ENCODE measurements around the gene CRELD2.
A peak's percentile ranks its signal among the peaks of the same experiment; 100 is the strongest.

CRELD2 gene

GRCh38 chr22:49922926-49923325 lies 4.5 kb downstream of the CRELD2 start:
- Histone ChIP-seq H4K20me1 (ENCODE audit: insufficient read depth, low read length) (no peaks in the 10 kb centered on the region), H3K27ac (ENCODE audit: low read depth, low read length, poor library complexity, severe bottlenecking) (peak overlapping the region; percentile 99), H3K27me3 (ENCODE audit: insufficient read depth, low read length) (no peaks in the 10 kb centered on the region), H3K79me2 (ENCODE audit: insufficient read depth, low read length) (no peaks in the 10 kb centered on the region), H3K4me3 (ENCODE audit: low read depth, low read length, poor library complexity, severe bottlenecking) (peak overlapping the region; percentile 16), H3K9me2 (ENCODE audit: low read depth, low read length) (no peaks in the 10 kb centered on the region), H3K4me2 (ENCODE audit: low read length) (peak overlapping the region; percentile 69), H3K9me3 (ENCODE audit: low read length) (no peaks in the 10 kb centered on the region), H3K9ac (ENCODE audit: low read length) (peak overlapping the region; percentile 46), H3F3A (ENCODE audit: insufficient read depth, low read length) (peaks cover 10% of the 10 kb centered on the region), H3K4me1 (ENCODE audit: insufficient read depth, low read length, severe bottlenecking) (peaks cover 73% of the 10 kb centered on the region), H2AFZ (ENCODE audit: low read length) (no peak overlapping the region), H3K36me3 (ENCODE audit: insufficient read depth, low read length) (peaks cover 27% of the 10 kb centered on the region; the same call in 1 of the 2 replicates)
- TF ChIP-seq EZH2 (IDR thresholded peaks at IDR 0.05; ENCODE audit: borderline replicate concordance, low read length) (no peak), CTCF (IDR thresholded peaks at IDR 0.05; ENCODE audit: low read length) (no peak)

GRCh38 chr22:49923445-49923844 lies 5.0 kb downstream of the CRELD2 start:
- Histone ChIP-seq H4K20me1 (ENCODE audit: insufficient read depth, low read length) (no peaks in the 10 kb centered on the region), H3K4me3 (ENCODE audit: low read depth, low read length, poor library complexity, severe bottlenecking) (peak overlapping the region; percentile 16), H3K27ac (ENCODE audit: low read depth, low read length, poor library complexity, severe bottlenecking) (peak overlapping the region; percentile 99), H3K36me3 (ENCODE audit: insufficient read depth, low read length) (peaks cover 27% of the 10 kb centered on the region; the same call in 1 of the 2 replicates), H3K4me1 (ENCODE audit: insufficient read depth, low read length, severe bottlenecking) (peaks cover 73% of the 10 kb centered on the region), H3K4me2 (ENCODE audit: low read length) (peak overlapping the region; percentile 69), H3F3A (ENCODE audit: insufficient read depth, low read length) (peaks cover 10% of the 10 kb centered on the region), H3K27me3 (ENCODE audit: insufficient read depth, low read length) (no peaks in the 10 kb centered on the region), H3K9ac (ENCODE audit: low read length) (peak overlapping the region; percentile 53), H3K9me2 (ENCODE audit: low read depth, low read length) (no peaks in the 10 kb centered on the region), H2AFZ (ENCODE audit: low read length) (no peak overlapping the region), H3K9me3 (ENCODE audit: low read length) (no peaks in the 10 kb centered on the region), H3K79me2 (ENCODE audit: insufficient read depth, low read length) (no peaks in the 10 kb centered on the region)
- TF ChIP-seq EZH2 (IDR thresholded peaks at IDR 0.05; ENCODE audit: borderline replicate concordance, low read length) (no peak), CTCF (IDR thresholded peaks at IDR 0.05; ENCODE audit: low read length) (peak; percentile 97)

- no peak overlapping the region for H2AFZ ChIP-seq (ENCODE audit: low read length)
- no peaks in the 10 kb centered on the region for H3K27me3 ChIP-seq (ENCODE audit: insufficient read depth, low read length)
- H3K4me1 ChIP-seq (ENCODE audit: insufficient read depth, low read length, severe bottlenecking): peaks cover 68% of the 10 kb centered on the region
- H3K27ac ChIP-seq (ENCODE audit: low read depth, low read length, poor library complexity, severe bottlenecking): peak overlapping the region; percentile 99
- no peaks in the 10 kb centered on the region for H3K9me2 ChIP-seq (ENCODE audit: low read depth, low read length)
- H3K9ac ChIP-seq (ENCODE audit: low read length): peak overlapping the region; percentile 53
- H3K79me2 ChIP-seq (ENCODE audit: insufficient read depth, low read length): no peaks in the 10 kb centered on the region
- no peaks in the 10 kb centered on the region for H3K9me3 ChIP-seq (ENCODE audit: low read length)
- H3K36me3 ChIP-seq (ENCODE audit: insufficient read depth, low read length): peaks cover 27% of the 10 kb centered on the region; the same call in 1 of the 2 replicates
- H4K20me1 ChIP-seq (ENCODE audit: insufficient read depth, low read length): no peaks in the 10 kb centered on the region
- TF ChIP-seq EZH2 (IDR thresholded peaks at IDR 0.05; ENCODE audit: borderline replicate concordance, low read length) (no peak), CTCF (IDR thresholded peaks at IDR 0.05; ENCODE audit: low read length) (no peak)
- peak overlapping the region; percentile 16 for H3K4me3 ChIP-seq (ENCODE audit: low read depth, low read length, poor library complexity, severe bottlenecking)
- H3K4me2 ChIP-seq (ENCODE audit: low read length): peak overlapping the region; percentile 69
- H3F3A ChIP-seq (ENCODE audit: insufficient read depth, low read length): peaks cover 10% of the 10 kb centered on the region
Measured at GRCh38 chr22:49924113-49924833, 5.8 kb downstream of the CRELD2 start.

Data from OCI-LY1 (cell line).